GM23338 (cell line): Measurements from ENCODE around the gene BMPR2. TPM values are rescaled to one million over a fixed set of nuclear protein-coding genes. Genes with fewer than 3 reads are reported as not detected.

ENCODE experiments used
- ATAC-seq: fragments of 200-7000 bp; cut with Tn5 transposase; 3 replicates; pipeline ENCODE4 v1.9.1; 2020
- DNase-seq: peaks from one replicate; pipeline ENCODE4 v3.0.0-alpha.2; 2015; ENCODE audit warnings: low spot score
- H2AFZ ChIP-seq: fragments of 200-600 bp; sonication (generic); 2 replicates; pipeline ENCODE4 v1.8.0; 2016; ENCODE audit warnings: antibody characterized with exemption, mild to moderate bottlenecking, moderate library complexity
- H3F3A ChIP-seq: fragments of 200-600 bp; sonication (generic); replicated peaks from 2 replicates; pipeline ENCODE4 v1.8.0; 2017; ENCODE audit warnings: antibody characterized with exemption, mixed run types, low read depth
- H3K27ac ChIP-seq: fragments of 200-600 bp; sonication (generic); 2 replicates; pipeline ENCODE4 v1.6.1; 2016; ENCODE audit warnings: low read depth
- H3K27me3 ChIP-seq: fragments of 200-600 bp; sonication (generic); 2 replicates; pipeline ENCODE4 v1.8.0; 2016; ENCODE audit warnings: mild to moderate bottlenecking, mixed run types, moderate library complexity; ENCODE audit not compliant: insufficient read depth
- H3K36me3 ChIP-seq: fragments of 200-600 bp; sonication (generic); 2 replicates; pipeline ENCODE4 v1.8.0; 2016; ENCODE audit warnings: mild to moderate bottlenecking; ENCODE audit not compliant: insufficient read depth
- H3K4me1 ChIP-seq: fragments of 200-600 bp; sonication (generic); 2 replicates; pipeline ENCODE4 v1.8.0; 2016; ENCODE audit warnings: mild to moderate bottlenecking, moderate library complexity; ENCODE audit not compliant: insufficient read depth
- H3K4me2 ChIP-seq: fragments of 200-600 bp; sonication (generic); 2 replicates; pipeline ENCODE4 v1.7.1; 2017; ENCODE audit warnings: mixed run types
- H3K4me3 ChIP-seq: fragments of 200-600 bp; sonication (generic); 2 replicates; pipeline ENCODE4 v1.6.1; 2016; ENCODE audit warnings: mixed run types
- H3K79me2 ChIP-seq: fragments of 200-600 bp; sonication (generic); replicated peaks from 2 replicates; pipeline ENCODE4 v1.8.0; 2017; ENCODE audit warnings: mild to moderate bottlenecking; ENCODE audit not compliant: insufficient read depth
- H3K9me2 ChIP-seq: fragments of 200-600 bp; sonication (generic); 2 replicates; pipeline ENCODE4 v1.8.0; 2017; ENCODE audit not compliant: insufficient read depth
- H4K20me1 ChIP-seq: fragments of 200-600 bp; sonication (generic); replicated peaks from 2 replicates; pipeline ENCODE4 v1.8.0; 2017; ENCODE audit warnings: mild to moderate bottlenecking; ENCODE audit not compliant: insufficient read depth
- H3K27ac Mint-ChIP-seq: 2 replicates; pipeline ENCODE4 v1.8.0; 2020; ENCODE audit warnings: inconsistent platforms, mild to moderate bottlenecking, moderate library complexity, mixed read lengths
- H3K27me3 Mint-ChIP-seq: 3 replicates; pipeline ENCODE4 v1.8.0; 2022; ENCODE audit warnings: low read depth, mild to moderate bottlenecking, moderate library complexity, mixed read lengths, inconsistent platforms; ENCODE audit not compliant: insufficient read depth, poor library complexity
- H3K36me3 Mint-ChIP-seq: 3 replicates; pipeline ENCODE4 v1.8.0; 2021; ENCODE audit warnings: low read depth, mild to moderate bottlenecking, inconsistent platforms, moderate library complexity, mixed read lengths
- H3K4me1 Mint-ChIP-seq: 3 replicates; pipeline ENCODE4 v1.8.0; 2020; ENCODE audit warnings: mild to moderate bottlenecking, inconsistent platforms, mixed read lengths
- H3K4me3 Mint-ChIP-seq: 3 replicates; pipeline ENCODE4 v1.8.0; 2021; ENCODE audit warnings: moderate library complexity, mild to moderate bottlenecking, inconsistent platforms, mixed read lengths
- H3K9me3 Mint-ChIP-seq: 3 replicates; pipeline ENCODE4 v1.8.0; 2020; ENCODE audit warnings: moderate library complexity, mild to moderate bottlenecking, inconsistent platforms, mixed read lengths
- CTCF ChIP-seq, 2 experiments: fragments of 200-600 bp in 1 of 2; sonication (generic) in 1 of 2; conservative IDR thresholded peaks; 2 replicates each; pipeline versions ENCODE4 v1.5.1 to v1.6.1; 2016 to 2017; ENCODE audit warnings: antibody characterized with exemption in 2 of 2, low read depth in 2 of 2, mild to moderate bottlenecking in 2 of 2, moderate library complexity in 1 of 2
- EZH2phosphoT487 ChIP-seq: fragments of 200-600 bp; sonication (generic); IDR thresholded peaks from one replicate; pipeline ENCODE4 v1.8.1; 2018; ENCODE audit warnings: antibody characterized with exemption; ENCODE audit not compliant: unreplicated experiment
- JUNB ChIP-seq: IDR thresholded peaks from one replicate; pipeline ENCODE4 v1.6.1; 2016; ENCODE audit warnings: antibody characterized with exemption; ENCODE audit not compliant: unreplicated experiment
- POLR2AphosphoS5 ChIP-seq: IDR thresholded peaks from 2 replicates; pipeline ENCODE4 v1.6.1; 2016; ENCODE audit warnings: antibody characterized with exemption, low read depth
- REST ChIP-seq: IDR thresholded peaks from one replicate; pipeline ENCODE4 v1.6.1; 2018; ENCODE audit warnings: antibody characterized with exemption; ENCODE audit not compliant: unreplicated experiment
- STAT1 ChIP-seq: IDR thresholded peaks from one replicate; pipeline ENCODE4 v1.6.1; 2016; ENCODE audit warnings: antibody characterized with exemption; ENCODE audit not compliant: unreplicated experiment
- polyA plus RNA-seq: library from polyadenylated mRNA; unstranded; fragments of >200 nt; fragmentation: Nextera tagmentation; extraction: Ambion mirVana; gene quantifications from 2 replicates; pipeline ENCODE4 v1.2.1, GENCODE V29; 2016
- total RNA-seq: library from RNA; depleted of rRNA; stranded (reverse); fragments of >200 nt; shearing (Covaris generic); gene quantifications from 2 replicates; pipeline ENCODE4 v1.2.3, GENCODE V29; 2014
- TF ChIP-seq, protein P1 (sequence below): IDR thresholded peaks from 2 replicates; pipeline ENCODE4 v1.6.1; 2016; ENCODE audit warnings: antibody characterized with exemption

Gene BMPR2
- total and polyA plus RNA-seq, 2 experiments from 2014 or later = 6.7 to 21.6 TPM

- peak overlapping the region; percentile 99 for H3K4me3 Mint-ChIP-seq
- Histone ChIP-seq H4K20me1 (peaks cover 37% of the 10 kb centered on the region), H3K4me3 (peak overlapping the region; percentile 89), H3K27me3 (no peaks in the 10 kb centered on the region), H3K27ac (no peak overlapping the region), H3K36me3 (no peaks in the 10 kb centered on the region), H3K79me2 (peaks cover 63% of the 10 kb centered on the region), H3K4me1 (peaks cover 37% of the 10 kb centered on the region), H2AFZ (no peak overlapping the region), H3K9me2 (no peaks in the 10 kb centered on the region), H3F3A (peaks cover 30% of the 10 kb centered on the region), H3K4me2 (peak overlapping the region; percentile 92)
- H3K9me3 Mint-ChIP-seq = no peaks in the 10 kb centered on the region
- peaks cover 4% of the 10 kb centered on the region for H3K36me3 Mint-ChIP-seq
- H3K4me1 Mint-ChIP-seq = peaks cover 34% of the 10 kb centered on the region
- no peak for DNase-seq
- ATAC-seq = no peak
- TF ChIP-seq REST (no peak), STAT1 (no peak), JUNB (no peak)
- H3K27me3 Mint-ChIP-seq = peaks cover 18% of the 10 kb centered on the region
- H3K27ac Mint-ChIP-seq = no peak overlapping the region
Observed at GRCh38 chr2:202378001-202378400, 1.9 kb downstream of the BMPR2 start.

- DNase-seq (no peak), ATAC-seq (no peak)
- Histone ChIP-seq H3F3A (peaks cover 24% of the 10 kb centered on the region), H3K4me2 (peak overlapping the region; percentile 92), H3K4me3 (peak overlapping the region; percentile 89), H3K4me1 (peaks cover 30% of the 10 kb centered on the region), H3K36me3 (no peaks in the 10 kb centered on the region), H2AFZ (no peak overlapping the region), H3K27ac (no peak overlapping the region), H3K79me2 (peaks cover 71% of the 10 kb centered on the region), H3K27me3 (no peaks in the 10 kb centered on the region), H4K20me1 (peaks cover 37% of the 10 kb centered on the region), H3K9me2 (no peaks in the 10 kb centered on the region)
- H3K9me3 Mint-ChIP-seq = no peaks in the 10 kb centered on the region
- H3K27me3 Mint-ChIP-seq = peaks cover 18% of the 10 kb centered on the region
- H3K36me3 Mint-ChIP-seq = peaks cover 4% of the 10 kb centered on the region
- peak overlapping the region; percentile 99 for H3K4me3 Mint-ChIP-seq
- TF ChIP-seq, protein P1, sequence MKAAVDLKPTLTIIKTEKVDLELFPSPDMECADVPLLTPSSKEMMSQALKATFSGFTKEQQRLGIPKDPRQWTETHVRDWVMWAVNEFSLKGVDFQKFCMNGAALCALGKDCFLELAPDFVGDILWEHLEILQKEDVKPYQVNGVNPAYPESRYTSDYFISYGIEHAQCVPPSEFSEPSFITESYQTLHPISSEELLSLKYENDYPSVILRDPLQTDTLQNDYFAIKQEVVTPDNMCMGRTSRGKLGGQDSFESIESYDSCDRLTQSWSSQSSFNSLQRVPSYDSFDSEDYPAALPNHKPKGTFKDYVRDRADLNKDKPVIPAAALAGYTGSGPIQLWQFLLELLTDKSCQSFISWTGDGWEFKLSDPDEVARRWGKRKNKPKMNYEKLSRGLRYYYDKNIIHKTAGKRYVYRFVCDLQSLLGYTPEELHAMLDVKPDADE = no peak
- TF ChIP-seq POLR2AphosphoS5 (no peak), EZH2phosphoT487 (no peak), CTCF (conservative IDR thresholded peaks at IDR 0.05; ENCODE audit: low read depth in 2 of 2) (no peak)
- peaks cover 29% of the 10 kb centered on the region for H3K4me1 Mint-ChIP-seq
- no peak overlapping the region for H3K27ac Mint-ChIP-seq
Observed at GRCh38 chr2:202378662-202379358, 2.7 kb downstream of the BMPR2 start.
